IMR-90 (cell line): ENCODE measurements around the gene DDIAS. TPM values are rescaled to one million over a fixed set of nuclear protein-coding genes. Genes with fewer than 3 reads are reported as not detected.

ENCODE experiments used
- ATAC-seq: fragments of 200-7000 bp; cut with Tn5 transposase; 2 replicates; pipeline ENCODE4 v1.9.1; 2020; ENCODE audit warnings: low read depth, mild to moderate bottlenecking, moderate library complexity
- BruUV-seq: library from RNA; stranded (reverse); fragments of 400-500 nt; replicated peaks from 2 replicates; lab custom pipeline; 2021; lab: Mats Ljungman, UMichigan
- CTCF ChIA-PET: fragments of 300-600 bp; formaldehyde crosslinking; extraction: SDS; loops from one replicate; lab custom pipeline; 2021; ENCODE audit warnings: antibody characterized with exemption; lab: Yijun Ruan, JAX
- POLR2A ChIA-PET: fragments of 300-600 bp; sonication (Branson Sonifier 250); formaldehyde crosslinking; loops from one replicate; lab custom pipeline; 2022; ENCODE audit warnings: antibody characterized with exemption; ENCODE audit not compliant: unreplicated experiment; lab: Charles Lee
- DNase-seq: peaks from one replicate; pipeline ENCODE4 v3.0.0; 2013
- H2AFZ ChIP-seq: replicated peaks from 2 replicates; pipeline ENCODE3; 2013; ENCODE audit warnings: low read length, mild to moderate bottlenecking; ENCODE audit not compliant: poor library complexity
- H2AK5ac ChIP-seq: 2 replicates; pipeline ENCODE4 v1.6.1; 2013; ENCODE audit warnings: low read depth, low read length, inconsistent platforms
- H2AK9ac ChIP-seq: replicated peaks from 2 replicates; pipeline ENCODE3; 2013; ENCODE audit warnings: mild to moderate bottlenecking, low read depth, low read length, moderate library complexity; ENCODE audit not compliant: poor library complexity
- H2BK120ac ChIP-seq: 2 replicates; pipeline ENCODE4 v1.6.1; 2013; ENCODE audit warnings: low read depth, low read length, inconsistent platforms
- H2BK15ac ChIP-seq: 3 replicates; pipeline ENCODE4 v1.6.1; 2013; ENCODE audit warnings: low read depth, low read length, inconsistent platforms
- H2BK20ac ChIP-seq: 2 replicates; pipeline ENCODE4 v1.6.1; 2013; ENCODE audit warnings: low read depth, mild to moderate bottlenecking, inconsistent platforms, low read length, moderate library complexity
- H2BK5ac ChIP-seq: 2 replicates; pipeline ENCODE4 v1.6.1; 2013; ENCODE audit warnings: mild to moderate bottlenecking, low read depth, low read length, inconsistent platforms; ENCODE audit not compliant: poor library complexity, severe bottlenecking
- H3K14ac ChIP-seq: replicated peaks from 2 replicates; pipeline ENCODE4 v1.6.1; 2013; ENCODE audit warnings: low read depth, low read length, inconsistent platforms
- H3K18ac ChIP-seq: 2 replicates; pipeline ENCODE4 v1.6.1; 2013; ENCODE audit warnings: low read depth, low read length, control low read depth
- H3K23ac ChIP-seq: 2 replicates; pipeline ENCODE4 v1.6.1; 2013; ENCODE audit warnings: low read depth, low read length, inconsistent platforms
- H3K27ac ChIP-seq: 2 replicates; pipeline ENCODE4 v1.5.1; 2013; ENCODE audit warnings: mild to moderate bottlenecking, control low read depth, low read length; ENCODE audit not compliant: insufficient read depth
- H3K27me3 ChIP-seq: 2 replicates; pipeline ENCODE4 v1.6.1; 2013; ENCODE audit warnings: low read length; ENCODE audit not compliant: control insufficient read depth, insufficient read depth
- H3K36me3 ChIP-seq: 2 replicates; pipeline ENCODE4 v1.6.1; 2013; ENCODE audit warnings: low read length, mixed read lengths; ENCODE audit not compliant: control insufficient read depth, insufficient read depth
- H3K4ac ChIP-seq: 2 replicates; pipeline ENCODE4 v1.6.1; 2013; ENCODE audit warnings: low read depth, low read length, inconsistent platforms
- H3K4me1 ChIP-seq: 2 replicates; pipeline ENCODE4 v1.6.1; 2013; ENCODE audit warnings: low read length, mixed read lengths; ENCODE audit not compliant: control insufficient read depth, insufficient read depth
- H3K4me2 ChIP-seq: 2 replicates; pipeline ENCODE4 v1.6.1; 2013; ENCODE audit warnings: low read depth, mild to moderate bottlenecking, control low read depth, low read length, moderate library complexity
- H3K4me3 ChIP-seq: 2 replicates; pipeline ENCODE4 v1.5.1; 2013; ENCODE audit warnings: low read depth, mild to moderate bottlenecking, control low read depth, low read length, moderate library complexity; ENCODE audit not compliant: insufficient read depth
- H3K56ac ChIP-seq: 2 replicates; pipeline ENCODE4 v1.6.1; 2013; ENCODE audit warnings: low read length, inconsistent platforms; ENCODE audit not compliant: insufficient read depth; ENCODE audit errors: extremely low read depth
- H3K79me1 ChIP-seq, 2 experiments: 2 replicates each; pipeline ENCODE4 v1.6.1; 2013; ENCODE audit warnings: low read length in 2 of 2, inconsistent platforms in 1 of 2, low read depth in 1 of 2
- H3K9ac ChIP-seq: 2 replicates; pipeline ENCODE4 v1.6.1; 2013; ENCODE audit warnings: low read depth, low read length, control low read depth
- H3K9me1 ChIP-seq: 2 replicates; pipeline ENCODE4 v1.6.1; 2013; ENCODE audit warnings: low read length, inconsistent platforms; ENCODE audit not compliant: insufficient read depth
- H3K9me3 ChIP-seq: 2 replicates; pipeline ENCODE4 v1.6.1; 2013; ENCODE audit warnings: low read length; ENCODE audit not compliant: control insufficient read depth, insufficient read depth
- H4K20me1 ChIP-seq: 2 replicates; pipeline ENCODE4 v1.6.1; 2013; ENCODE audit warnings: low read length, inconsistent platforms; ENCODE audit not compliant: insufficient read depth
- H4K5ac ChIP-seq: 2 replicates; pipeline ENCODE4 v1.6.1; 2013; ENCODE audit warnings: mild to moderate bottlenecking, low read depth, low read length, control low read depth
- H4K8ac ChIP-seq, 2 experiments: 2 replicates each; pipeline ENCODE4 v1.6.1; 2013; ENCODE audit warnings: low read depth in 2 of 2, low read length in 2 of 2, control low read depth in 1 of 2, inconsistent platforms in 1 of 2
- H4K91ac ChIP-seq: 2 replicates; pipeline ENCODE4 v1.6.1; 2013; ENCODE audit warnings: low read depth, low read length, inconsistent platforms; ENCODE audit not compliant: insufficient read depth
- BHLHE40 ChIP-seq: fragments of 150-350 bp; IDR thresholded peaks from 2 replicates; pipeline ENCODE4 v1.6.1; 2016; ENCODE audit warnings: mild to moderate bottlenecking, low read depth, low read length
- CEBPB ChIP-seq: IDR thresholded peaks from 2 replicates; pipeline ENCODE4 v1.6.1; 2012; ENCODE audit warnings: low read depth, low read length, improper control_type of control experiment
- CTCF ChIP-seq: conservative IDR thresholded peaks from 2 replicates; pipeline ENCODE4 v1.5.1; 2012; ENCODE audit warnings: mild to moderate bottlenecking, low read depth, low read length, improper control_type of control experiment
- FOS ChIP-seq: fragments of 150-350 bp; IDR thresholded peaks from 2 replicates; pipeline ENCODE4 v1.6.1; 2016; ENCODE audit warnings: low read depth, low read length
- MAFK ChIP-seq: IDR thresholded peaks from 2 replicates; pipeline ENCODE4 v1.6.1; 2012; ENCODE audit warnings: low read depth, low read length, improper control_type of control experiment
- POLR2A ChIP-seq: IDR thresholded peaks from 2 replicates; pipeline ENCODE4 v1.6.1; 2012; ENCODE audit warnings: mild to moderate bottlenecking, low read depth, low read length
- RFX5 ChIP-seq: IDR thresholded peaks from 2 replicates; pipeline ENCODE4 v1.8.0; 2012; ENCODE audit warnings: low read depth, mild to moderate bottlenecking, low read length, moderate library complexity
- WGBS, 2 experiments: methylation state at CpG; one replicate each; pipeline versions ENCODE4 v1.1.5 to v1.1.7; 2013; ENCODE audit warnings: missing lambda C conversion rate in 2 of 2; ENCODE audit not compliant: insufficient read length in 1 of 2; ENCODE audit errors: extremely low coverage in 2 of 2; 5-methylcytosine and 5-hydroxymethylcytosine counted together
- dilution Hi-C: fragments of 300-500 bp; cut with HindIII; formaldehyde crosslinking; loops from one replicate; pipeline ENCODE4 v1.14.3; 2018; ENCODE audit warnings: low sequenced_read_pairs; ENCODE audit not compliant: unreplicated experiment
- in situ Hi-C: fragments of 300-500 bp; cut with MboI; formaldehyde crosslinking; loops from 3 replicates; pipeline ENCODE4 v1.14.3; 2019; ENCODE audit warnings: low sequenced_read_pairs, inconsistent platforms, mixed read lengths
- intact Hi-C: fragments of 100-400 bp; cut with micrococcal nuclease; formaldehyde crosslinking; loops from 2 replicates; pipeline ENCODE4 v1.10.0; 2022
- polyA plus RNA-seq, 3 experiments: library from polyadenylated mRNA; depleted of rRNA; stranded (reverse); fragments of >200 nt; gene quantifications; 2 replicates each; pipeline ENCODE4 v1.2.3, GENCODE V29; 2012; ENCODE audit warnings: low replicate concordance in 1 of 3
- total RNA-seq: library from RNA; depleted of rRNA; stranded (reverse); fragments of >200 nt; gene quantifications from 2 replicates; pipeline ENCODE4 v1.2.3, GENCODE V29; 2012

The DDIAS gene
- total and polyA plus RNA-seq, 2 of the 4 experiments (the other 2 are of a cell fraction): 4.3 to 15.8 TPM

- Histone ChIP-seq H3K9ac (no peak overlapping the region), H2AK9ac (no peak overlapping the region), H3K23ac (no peak overlapping the region), H2BK20ac (no peak overlapping the region), H3K4me1 (0 out of 2 replicates have a peak, but pooled peaks cover 3% of the 10 kb centered on the region), H4K20me1 (no peaks in the 10 kb centered on the region), H4K91ac (no peak overlapping the region), H3K9me1 (no peaks in the 10 kb centered on the region; the same call in 1 of the 2 replicates), H3K79me1 (peaks cover 3 to 6% of the 10 kb centered on the region in 2 experiments; a peak in 1 of 4 replicates), H2BK15ac (no peak overlapping the region), H2BK120ac (no peak overlapping the region), H2BK5ac (no peak overlapping the region), H3K27ac (no peak overlapping the region), H3K14ac (no peak overlapping the region), H3K4me2 (no peak overlapping the region), H3K9me3 (no peaks in the 10 kb centered on the region), H2AK5ac (no peak overlapping the region), H3K27me3 (no peaks in the 10 kb centered on the region), H3K18ac (no peak overlapping the region), H3K4ac (no peak overlapping the region), H3K36me3 (no peaks in the 10 kb centered on the region), H3K56ac (no peak overlapping the region), H3K4me3 (no peak overlapping the region), H2AFZ (no peak overlapping the region), H4K8ac (no peak overlapping the region), H4K5ac (no peak overlapping the region)
- dilution Hi-C loops: no loop called here
- no CpG with 5 or more reads among the region's 2 CpGs for WGBS, 2 experiments
- POLR2A ChIA-PET: no interaction called here
- CTCF ChIA-PET: no interaction called here
- BruUV-seq: no TSS peak
- TF ChIP-seq CTCF (no peak), CEBPB (no peak), FOS (no peak), RFX5 (no peak), BHLHE40 (no peak), MAFK (no peak), POLR2A (no peak)
- DNase-seq (no peak), ATAC-seq (no peak)
- in situ Hi-C loops: no loop called here
- intact Hi-C loops: no loop called here
Measured at GRCh38 chr11:82871646-82872045, 29.9 kb upstream of the DDIAS start.
